Neural crest cell (in vitro differentiated cells): ENCODE measurements around the gene GPSM3. TPM values are rescaled to one million over a fixed set of nuclear protein-coding genes. Genes with fewer than 3 reads are reported as not detected.

ENCODE experiments used
- DNase-seq: peaks from one replicate; pipeline ENCODE4 v3.0.0; 2021; ENCODE audit warnings: low read depth, mixed read lengths, low spot score
- H3K27ac Mint-ChIP-seq: one replicate; pipeline ENCODE4 v1.8.0; 2021; ENCODE audit warnings: mild to moderate bottlenecking, mixed read lengths; ENCODE audit not compliant: unreplicated experiment
- H3K27me3 Mint-ChIP-seq: 2 replicates; pipeline ENCODE4 v1.8.0; 2021; ENCODE audit warnings: low read depth, mild to moderate bottlenecking, mixed read lengths
- H3K36me3 Mint-ChIP-seq: 2 replicates; pipeline ENCODE4 v1.8.0; 2021; ENCODE audit warnings: low read depth, mild to moderate bottlenecking, mixed read lengths
- H3K4me1 Mint-ChIP-seq: 2 replicates; pipeline ENCODE4 v1.8.0; 2021; ENCODE audit warnings: mixed read lengths
- H3K4me3 Mint-ChIP-seq: one replicate; pipeline ENCODE4 v1.8.0; 2021; ENCODE audit warnings: mild to moderate bottlenecking, mixed read lengths
- H3K9me3 Mint-ChIP-seq: 2 replicates; pipeline ENCODE4 v1.8.0; 2021; ENCODE audit warnings: mixed read lengths
- CTCF ChIP-seq: fragments of 200-600 bp; sonication (generic); conservative IDR thresholded peaks from 2 replicates; pipeline ENCODE4 v1.5.0; 2021; ENCODE audit warnings: antibody characterized with exemption, mild to moderate bottlenecking
- total RNA-seq: library from RNA; stranded (reverse); gene quantifications from 2 replicates; pipeline ENCODE4 v1.2.1, GENCODE V29; 2021

Gene GPSM3
- total RNA-seq, 1 donor from 2014 or later: 7.3 TPM

GRCh38 chr6:32223258-32224235 is 31.1 kb upstream of the GPSM3 start, which contains the start of gene NOTCH4:
Gene NOTCH4, minus strand, starts transcription at chr6:32224067. Its CDS starts 139 bp downstream, at chr6:32223928.
- no peak for TF ChIP-seq CTCF
- Mint-ChIP-seq H3K27ac (peak within 1 kb of the TSS; percentile 89), H3K9me3 (no peaks in the 10 kb centered on the region), H3K36me3 (no peaks in the 10 kb centered on the region), H3K4me3 (no peak within 1 kb of the TSS), H3K4me1 (peaks cover 13% of the 10 kb centered on the region), H3K27me3 (no peaks in the 10 kb centered on the region)
- DNase-seq: no peak

- TF ChIP-seq CTCF: no peak
- peaks cover 13% of the 10 kb centered on the region for H3K4me1 Mint-ChIP-seq
- no peak for DNase-seq
- no peaks in the 10 kb centered on the region for H3K9me3 Mint-ChIP-seq
- H3K27me3 Mint-ChIP-seq: no peaks in the 10 kb centered on the region
- H3K36me3 Mint-ChIP-seq: no peaks in the 10 kb centered on the region
- H3K4me3 Mint-ChIP-seq: no peak overlapping the region
- H3K27ac Mint-ChIP-seq: no peak overlapping the region
Observed at GRCh38 chr6:32222333-32223230, 30.1 kb upstream of the GPSM3 start.

DNA sequence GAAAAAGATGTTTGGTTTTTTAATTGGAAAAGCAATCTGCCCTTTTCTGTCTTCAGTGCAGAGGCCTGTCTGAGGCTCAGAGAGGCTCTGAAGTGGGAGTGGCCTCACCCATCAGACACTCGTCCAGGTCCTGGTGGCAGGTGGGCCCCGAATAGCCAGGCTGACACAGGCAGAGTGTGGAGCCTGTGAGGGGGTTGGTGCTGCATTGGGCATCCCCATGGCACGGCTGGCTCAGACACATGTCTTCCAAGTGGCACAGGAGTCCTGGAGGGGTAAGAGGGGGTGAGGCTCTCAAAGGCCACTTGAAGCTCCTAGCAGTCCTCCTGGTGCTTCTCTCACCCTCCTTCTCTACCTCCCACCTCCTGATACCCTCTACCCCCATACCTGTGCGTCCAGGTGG is 27.6 kb upstream of the GPSM3 start:
- H3K27me3 Mint-ChIP-seq: no peaks in the 10 kb centered on the region
- H3K27ac Mint-ChIP-seq: no peak overlapping the region
- DNase-seq: no peak
- H3K36me3 Mint-ChIP-seq: no peaks in the 10 kb centered on the region
- H3K9me3 Mint-ChIP-seq: no peaks in the 10 kb centered on the region
- no peak for TF ChIP-seq CTCF
- H3K4me1 Mint-ChIP-seq: peaks cover 9% of the 10 kb centered on the region
- H3K4me3 Mint-ChIP-seq: no peak overlapping the region

GRCh38 chr6:32218167-32218566 is 25.7 kb upstream of the GPSM3 start:
- no peak for DNase-seq
- no peaks in the 10 kb centered on the region for H3K27me3 Mint-ChIP-seq

More at GRCh38 chr6:32218167-32218566, 25.7 kb upstream of the GPSM3 start:
- no peak overlapping the region for H3K4me3 Mint-ChIP-seq
- H3K4me1 Mint-ChIP-seq: peaks cover 1% of the 10 kb centered on the region
- no peak overlapping the region for H3K27ac Mint-ChIP-seq
- H3K36me3 Mint-ChIP-seq: no peaks in the 10 kb centered on the region
- H3K9me3 Mint-ChIP-seq: no peaks in the 10 kb centered on the region
- no peak for TF ChIP-seq CTCF
